Measurements from ENCODE around the gene TRAPPC5.

TRAPPC5 gene

DNA sequence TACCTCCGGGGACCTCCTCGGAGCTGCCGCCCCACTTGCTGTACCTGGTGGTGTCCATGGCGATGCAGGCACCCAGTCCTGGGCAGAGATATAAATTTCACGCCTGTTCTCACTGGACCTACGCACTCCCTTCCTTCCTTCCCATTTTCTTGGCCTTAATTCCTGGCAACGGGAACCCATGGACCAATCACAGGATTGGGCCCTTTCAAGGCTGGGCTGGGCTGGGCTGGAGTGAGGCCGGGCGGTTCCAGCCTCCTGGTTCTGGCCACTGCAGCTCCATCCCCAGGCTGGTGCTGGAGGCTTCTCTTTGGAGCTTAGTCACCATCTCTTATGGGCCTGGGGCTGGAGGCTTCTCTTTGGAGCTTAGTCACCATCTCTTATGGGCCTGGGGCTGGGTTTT is 51.4 kb downstream of the TRAPPC5 start, which contains the start of gene CLEC4G:
Gene CLEC4G (minus strand): TSS at position 66 of the 400 bp plus-strand sequence. CDS start 8 bp downstream, at position 58.
- no peak for DNase-seq (ENCODE audit: low read depth)

DNA sequence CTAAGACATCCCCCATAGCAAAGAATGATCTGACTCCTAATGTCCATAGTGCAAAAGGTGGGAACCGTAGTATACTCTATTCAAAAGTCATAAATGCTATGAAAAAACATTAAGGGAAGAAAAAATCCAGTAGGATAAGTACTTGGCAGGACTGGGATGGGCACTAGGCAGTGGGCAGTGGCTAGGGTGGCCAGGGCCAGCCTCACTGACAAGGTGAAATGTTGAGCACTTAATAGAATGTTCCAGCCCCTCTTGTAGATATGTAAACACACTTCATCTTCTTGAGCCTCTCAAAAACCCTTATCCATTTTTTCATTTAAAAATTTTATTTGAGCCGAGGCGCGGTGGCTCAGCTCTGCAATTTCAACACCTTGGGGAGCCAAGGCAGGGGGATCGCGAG is 52.7 kb downstream of the TRAPPC5 start:
- DNase-seq (ENCODE audit: low read depth) = no peak

DNA sequence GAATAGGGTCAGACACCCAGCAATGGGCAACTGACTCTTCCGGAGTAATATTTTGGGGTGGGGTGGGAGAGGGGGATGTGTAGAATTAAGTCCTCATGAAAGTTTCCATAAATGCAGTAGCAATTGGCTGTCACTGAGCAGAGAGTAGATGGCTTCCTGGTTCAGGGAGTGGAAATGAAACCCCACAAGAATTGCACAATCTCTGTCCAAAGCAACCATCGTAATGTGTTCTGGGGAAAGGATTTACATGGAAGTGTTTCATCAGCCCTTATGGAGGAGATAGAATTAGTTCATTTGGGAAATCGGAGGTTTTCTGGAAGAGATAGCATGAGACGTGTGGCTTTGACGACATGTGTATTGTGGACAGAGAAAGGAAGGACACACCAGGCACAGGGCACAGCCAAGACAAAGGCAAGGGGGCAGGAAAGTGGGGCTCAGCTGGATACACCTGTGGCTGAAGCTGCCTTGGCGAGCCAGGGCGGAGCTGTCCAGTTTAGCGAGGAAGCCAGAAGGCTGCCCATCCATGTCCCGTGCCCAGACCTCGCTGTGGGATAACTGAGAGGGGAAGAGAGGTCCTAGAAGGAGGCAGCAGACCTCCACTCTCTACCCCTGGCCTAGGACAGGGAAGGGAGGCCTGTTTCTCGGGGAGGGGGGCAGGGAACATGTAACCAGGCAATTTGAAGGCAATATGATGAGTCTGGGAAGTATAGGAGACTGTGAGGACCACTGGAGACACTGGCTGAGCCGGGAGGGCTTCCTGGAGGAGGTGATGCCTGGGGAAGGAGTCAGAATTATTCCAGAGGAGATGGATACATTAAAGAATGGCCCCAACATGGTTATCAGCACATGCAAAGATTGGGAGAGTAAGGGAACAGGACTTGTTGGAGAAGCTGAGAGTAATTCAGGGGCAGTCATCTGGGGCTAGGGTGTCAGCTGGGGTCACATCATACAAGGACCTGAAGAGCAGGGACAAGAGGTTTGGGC is 53.9 kb downstream of the TRAPPC5 start:
- no peak for DNase-seq (ENCODE audit: low read depth)

DNA sequence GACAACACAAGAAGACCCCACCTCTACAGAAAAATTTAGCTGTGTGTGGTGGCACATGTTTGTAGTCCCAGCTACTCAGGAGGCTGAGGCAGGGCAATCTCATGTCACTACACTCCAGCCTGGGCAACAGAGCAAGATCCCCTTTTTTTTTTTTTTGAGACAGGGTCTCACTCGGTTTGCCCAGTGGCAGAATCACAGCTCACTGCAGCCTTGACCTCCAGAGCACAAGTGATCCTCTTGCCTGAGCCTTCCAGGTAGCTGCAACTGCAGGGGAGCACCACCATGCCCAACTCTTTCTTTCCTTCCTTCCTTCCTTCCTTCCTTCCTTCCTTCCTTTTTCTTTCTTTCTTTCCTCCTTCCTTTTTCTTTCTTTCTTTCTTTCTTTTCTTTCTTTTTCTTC is 55.5 kb downstream of the TRAPPC5 start:
- no peak for DNase-seq (ENCODE audit: low read depth)

DNA sequence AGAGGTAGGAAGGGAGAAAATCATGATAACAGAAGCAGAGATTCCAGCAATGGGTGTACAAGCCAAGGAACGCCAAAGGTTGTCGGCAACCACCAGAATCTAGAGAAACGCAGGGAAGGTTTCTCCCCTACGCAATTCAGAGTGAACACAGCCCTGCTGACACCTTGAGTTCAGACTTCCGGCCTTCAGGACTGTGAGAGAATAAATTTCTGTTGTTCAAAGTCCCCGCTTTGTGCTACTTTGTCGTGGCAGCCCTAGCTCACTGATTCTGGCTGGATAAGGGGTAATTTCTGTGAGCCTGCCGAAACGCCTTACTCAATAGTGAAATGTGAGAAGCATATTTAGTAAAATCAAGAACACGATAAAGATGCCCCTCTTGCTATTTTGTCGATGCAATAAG is 56.6 kb downstream of the TRAPPC5 start:
- no peak for DNase-seq (ENCODE audit: low read depth)
